ENCODE measurements around the gene RLF.

- TF ChIP-seq, protein P1, sequence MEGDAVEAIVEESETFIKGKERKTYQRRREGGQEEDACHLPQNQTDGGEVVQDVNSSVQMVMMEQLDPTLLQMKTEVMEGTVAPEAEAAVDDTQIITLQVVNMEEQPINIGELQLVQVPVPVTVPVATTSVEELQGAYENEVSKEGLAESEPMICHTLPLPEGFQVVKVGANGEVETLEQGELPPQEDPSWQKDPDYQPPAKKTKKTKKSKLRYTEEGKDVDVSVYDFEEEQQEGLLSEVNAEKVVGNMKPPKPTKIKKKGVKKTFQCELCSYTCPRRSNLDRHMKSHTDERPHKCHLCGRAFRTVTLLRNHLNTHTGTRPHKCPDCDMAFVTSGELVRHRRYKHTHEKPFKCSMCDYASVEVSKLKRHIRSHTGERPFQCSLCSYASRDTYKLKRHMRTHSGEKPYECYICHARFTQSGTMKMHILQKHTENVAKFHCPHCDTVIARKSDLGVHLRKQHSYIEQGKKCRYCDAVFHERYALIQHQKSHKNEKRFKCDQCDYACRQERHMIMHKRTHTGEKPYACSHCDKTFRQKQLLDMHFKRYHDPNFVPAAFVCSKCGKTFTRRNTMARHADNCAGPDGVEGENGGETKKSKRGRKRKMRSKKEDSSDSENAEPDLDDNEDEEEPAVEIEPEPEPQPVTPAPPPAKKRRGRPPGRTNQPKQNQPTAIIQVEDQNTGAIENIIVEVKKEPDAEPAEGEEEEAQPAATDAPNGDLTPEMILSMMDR (IDR thresholded peaks at IDR 0.05), result no peak
- no peak for TF ChIP-seq POLR2A (IDR thresholded peaks at IDR 0.05)
Observed at GRCh38 chr1:40160806-40161124, 422 bp upstream of the RLF start.

All from body of pancreas (tissue), 4 donors.